ENCODE results near the gene MSTN. TPM values are rescaled to one million over a fixed set of nuclear protein-coding genes. Genes with fewer than 3 reads are reported as not detected.

Gene MSTN
- total RNA-seq, 1 experiment from 2014 or later, result not detected

DNA sequence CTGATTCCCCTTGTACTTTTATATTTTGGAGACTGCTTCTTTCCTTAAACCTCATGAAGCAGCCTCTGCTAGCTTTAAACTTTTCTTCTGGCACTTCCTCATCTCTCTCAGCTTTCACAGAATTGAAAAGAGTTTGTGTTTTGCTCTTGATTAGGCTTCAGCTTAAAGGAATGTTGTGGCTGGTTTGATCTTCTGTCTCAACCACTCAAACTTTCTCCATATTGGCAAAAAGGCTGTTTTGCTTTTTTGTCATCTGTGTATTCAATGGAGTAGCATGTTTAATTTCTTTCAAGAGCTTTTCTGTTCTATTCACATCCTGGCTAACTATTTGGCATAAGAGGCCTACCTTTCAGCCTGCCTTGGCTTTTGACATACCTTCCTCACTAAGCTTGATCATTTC is 36.3 kb upstream of the MSTN start (continued):
- TF ChIP-seq, protein P1, sequence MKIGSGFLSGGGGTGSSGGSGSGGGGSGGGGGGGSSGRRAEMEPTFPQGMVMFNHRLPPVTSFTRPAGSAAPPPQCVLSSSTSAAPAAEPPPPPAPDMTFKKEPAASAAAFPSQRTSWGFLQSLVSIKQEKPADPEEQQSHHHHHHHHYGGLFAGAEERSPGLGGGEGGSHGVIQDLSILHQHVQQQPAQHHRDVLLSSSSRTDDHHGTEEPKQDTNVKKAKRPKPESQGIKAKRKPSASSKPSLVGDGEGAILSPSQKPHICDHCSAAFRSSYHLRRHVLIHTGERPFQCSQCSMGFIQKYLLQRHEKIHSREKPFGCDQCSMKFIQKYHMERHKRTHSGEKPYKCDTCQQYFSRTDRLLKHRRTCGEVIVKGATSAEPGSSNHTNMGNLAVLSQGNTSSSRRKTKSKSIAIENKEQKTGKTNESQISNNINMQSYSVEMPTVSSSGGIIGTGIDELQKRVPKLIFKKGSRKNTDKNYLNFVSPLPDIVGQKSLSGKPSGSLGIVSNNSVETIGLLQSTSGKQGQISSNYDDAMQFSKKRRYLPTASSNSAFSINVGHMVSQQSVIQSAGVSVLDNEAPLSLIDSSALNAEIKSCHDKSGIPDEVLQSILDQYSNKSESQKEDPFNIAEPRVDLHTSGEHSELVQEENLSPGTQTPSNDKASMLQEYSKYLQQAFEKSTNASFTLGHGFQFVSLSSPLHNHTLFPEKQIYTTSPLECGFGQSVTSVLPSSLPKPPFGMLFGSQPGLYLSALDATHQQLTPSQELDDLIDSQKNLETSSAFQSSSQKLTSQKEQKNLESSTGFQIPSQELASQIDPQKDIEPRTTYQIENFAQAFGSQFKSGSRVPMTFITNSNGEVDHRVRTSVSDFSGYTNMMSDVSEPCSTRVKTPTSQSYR (CRISPR knock-in tag; IDR thresholded peaks at IDR 0.05), result no peak
- no peak for TF ChIP-seq FOXP1 (CRISPR knock-in tag; IDR thresholded peaks at IDR 0.05; ENCODE audit: borderline replicate concordance)
- no peak for TF ChIP-seq CBFB (CRISPR knock-in tag; IDR thresholded peaks at IDR 0.05; ENCODE audit: low read depth)
- TF ChIP-seq, protein P2, sequence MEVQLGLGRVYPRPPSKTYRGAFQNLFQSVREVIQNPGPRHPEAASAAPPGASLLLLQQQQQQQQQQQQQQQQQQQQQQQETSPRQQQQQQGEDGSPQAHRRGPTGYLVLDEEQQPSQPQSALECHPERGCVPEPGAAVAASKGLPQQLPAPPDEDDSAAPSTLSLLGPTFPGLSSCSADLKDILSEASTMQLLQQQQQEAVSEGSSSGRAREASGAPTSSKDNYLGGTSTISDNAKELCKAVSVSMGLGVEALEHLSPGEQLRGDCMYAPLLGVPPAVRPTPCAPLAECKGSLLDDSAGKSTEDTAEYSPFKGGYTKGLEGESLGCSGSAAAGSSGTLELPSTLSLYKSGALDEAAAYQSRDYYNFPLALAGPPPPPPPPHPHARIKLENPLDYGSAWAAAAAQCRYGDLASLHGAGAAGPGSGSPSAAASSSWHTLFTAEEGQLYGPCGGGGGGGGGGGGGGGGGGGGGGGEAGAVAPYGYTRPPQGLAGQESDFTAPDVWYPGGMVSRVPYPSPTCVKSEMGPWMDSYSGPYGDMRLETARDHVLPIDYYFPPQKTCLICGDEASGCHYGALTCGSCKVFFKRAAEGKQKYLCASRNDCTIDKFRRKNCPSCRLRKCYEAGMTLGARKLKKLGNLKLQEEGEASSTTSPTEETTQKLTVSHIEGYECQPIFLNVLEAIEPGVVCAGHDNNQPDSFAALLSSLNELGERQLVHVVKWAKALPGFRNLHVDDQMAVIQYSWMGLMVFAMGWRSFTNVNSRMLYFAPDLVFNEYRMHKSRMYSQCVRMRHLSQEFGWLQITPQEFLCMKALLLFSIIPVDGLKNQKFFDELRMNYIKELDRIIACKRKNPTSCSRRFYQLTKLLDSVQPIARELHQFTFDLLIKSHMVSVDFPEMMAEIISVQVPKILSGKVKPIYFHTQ (CRISPR knock-in tag; IDR thresholded peaks at IDR 0.05), result no peak

DNA sequence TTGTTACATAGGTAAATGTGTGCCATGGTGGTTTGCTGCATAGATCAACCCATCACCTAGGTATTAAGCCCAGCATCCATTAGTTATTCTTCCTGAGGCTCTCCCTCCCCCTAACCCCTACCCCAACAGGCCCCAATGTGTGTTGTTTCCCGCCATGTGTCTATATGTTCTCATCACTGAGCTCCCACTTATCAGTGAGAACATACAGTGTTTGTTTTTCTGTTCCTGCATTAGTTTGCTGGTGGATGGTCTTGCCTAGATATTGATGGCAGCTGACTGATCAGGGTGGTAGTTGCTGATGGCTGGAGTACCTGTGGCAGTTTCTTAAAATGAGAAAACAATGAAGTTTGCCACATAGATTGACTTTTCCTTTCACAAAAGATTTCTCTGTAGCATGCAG is 34.6 kb upstream of the MSTN start:
- peaks cover 21% of the 10 kb centered on the region for H3K9me3 Mint-ChIP-seq
- ChIA-PET POLR2A (no interaction called here), CTCF (interaction anchor here (0.7 kb wide), 1 partner anchor 25 kb away, joined by 3 read pairs; no protein-coding TSS in a partner anchor)
- TF ChIP-seq PRRX2 (CRISPR knock-in tag; IDR thresholded peaks at IDR 0.05) (no peak), GRHL2 (CRISPR knock-in tag; IDR thresholded peaks at IDR 0.05; ENCODE audit: insufficient replicate concordance, severe bottlenecking) (no peak), ATF1 (CRISPR knock-in tag; IDR thresholded peaks at IDR 0.05) (no peak), HMGA2 (CRISPR knock-in tag; IDR thresholded peaks at IDR 0.05) (no peak), FOXP1 (CRISPR knock-in tag; IDR thresholded peaks at IDR 0.05; ENCODE audit: borderline replicate concordance) (no peak), JUN (CRISPR knock-in tag; IDR thresholded peaks at IDR 0.05) (no peak), CBFB (CRISPR knock-in tag; IDR thresholded peaks at IDR 0.05; ENCODE audit: low read depth) (no peak), ZNF232 (CRISPR knock-in tag; IDR thresholded peaks at IDR 0.05) (no peak)
- TF ChIP-seq, protein P1 (CRISPR knock-in tag; IDR thresholded peaks at IDR 0.05), result no peak
- TF ChIP-seq, protein P3, sequence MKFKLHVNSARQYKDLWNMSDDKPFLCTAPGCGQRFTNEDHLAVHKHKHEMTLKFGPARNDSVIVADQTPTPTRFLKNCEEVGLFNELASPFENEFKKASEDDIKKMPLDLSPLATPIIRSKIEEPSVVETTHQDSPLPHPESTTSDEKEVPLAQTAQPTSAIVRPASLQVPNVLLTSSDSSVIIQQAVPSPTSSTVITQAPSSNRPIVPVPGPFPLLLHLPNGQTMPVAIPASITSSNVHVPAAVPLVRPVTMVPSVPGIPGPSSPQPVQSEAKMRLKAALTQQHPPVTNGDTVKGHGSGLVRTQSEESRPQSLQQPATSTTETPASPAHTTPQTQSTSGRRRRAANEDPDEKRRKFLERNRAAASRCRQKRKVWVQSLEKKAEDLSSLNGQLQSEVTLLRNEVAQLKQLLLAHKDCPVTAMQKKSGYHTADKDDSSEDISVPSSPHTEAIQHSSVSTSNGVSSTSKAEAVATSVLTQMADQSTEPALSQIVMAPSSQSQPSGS (CRISPR knock-in tag; IDR thresholded peaks at IDR 0.05; ENCODE audit: borderline replicate concordance, low read depth), result no peak
- TF ChIP-seq, protein P4, sequence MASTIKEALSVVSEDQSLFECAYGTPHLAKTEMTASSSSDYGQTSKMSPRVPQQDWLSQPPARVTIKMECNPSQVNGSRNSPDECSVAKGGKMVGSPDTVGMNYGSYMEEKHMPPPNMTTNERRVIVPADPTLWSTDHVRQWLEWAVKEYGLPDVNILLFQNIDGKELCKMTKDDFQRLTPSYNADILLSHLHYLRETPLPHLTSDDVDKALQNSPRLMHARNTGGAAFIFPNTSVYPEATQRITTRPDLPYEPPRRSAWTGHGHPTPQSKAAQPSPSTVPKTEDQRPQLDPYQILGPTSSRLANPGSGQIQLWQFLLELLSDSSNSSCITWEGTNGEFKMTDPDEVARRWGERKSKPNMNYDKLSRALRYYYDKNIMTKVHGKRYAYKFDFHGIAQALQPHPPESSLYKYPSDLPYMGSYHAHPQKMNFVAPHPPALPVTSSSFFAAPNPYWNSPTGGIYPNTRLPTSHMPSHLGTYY (CRISPR knock-in tag; IDR thresholded peaks at IDR 0.05), result no peak
- TF ChIP-seq, protein P5, sequence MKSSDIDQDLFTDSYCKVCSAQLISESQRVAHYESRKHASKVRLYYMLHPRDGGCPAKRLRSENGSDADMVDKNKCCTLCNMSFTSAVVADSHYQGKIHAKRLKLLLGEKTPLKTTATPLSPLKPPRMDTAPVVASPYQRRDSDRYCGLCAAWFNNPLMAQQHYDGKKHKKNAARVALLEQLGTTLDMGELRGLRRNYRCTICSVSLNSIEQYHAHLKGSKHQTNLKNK (CRISPR knock-in tag; IDR thresholded peaks at IDR 0.05), result no peak
- no peak overlapping the region for H3K27ac Mint-ChIP-seq
- ATAC-seq (no peak), DNase-seq (ENCODE audit: low spot score) (no peak)
- H3K27me3 Mint-ChIP-seq (ENCODE audit: low read depth), result no peaks in the 10 kb centered on the region
- no peak overlapping the region for H3K4me3 Mint-ChIP-seq
- no peaks in the 10 kb centered on the region for H3K4me1 Mint-ChIP-seq
- no peaks in the 10 kb centered on the region for H3K36me3 Mint-ChIP-seq

Data from WTC11 (cell line).